ENCODE data around the gene PDLIM3.

The PDLIM3 gene

DNA sequence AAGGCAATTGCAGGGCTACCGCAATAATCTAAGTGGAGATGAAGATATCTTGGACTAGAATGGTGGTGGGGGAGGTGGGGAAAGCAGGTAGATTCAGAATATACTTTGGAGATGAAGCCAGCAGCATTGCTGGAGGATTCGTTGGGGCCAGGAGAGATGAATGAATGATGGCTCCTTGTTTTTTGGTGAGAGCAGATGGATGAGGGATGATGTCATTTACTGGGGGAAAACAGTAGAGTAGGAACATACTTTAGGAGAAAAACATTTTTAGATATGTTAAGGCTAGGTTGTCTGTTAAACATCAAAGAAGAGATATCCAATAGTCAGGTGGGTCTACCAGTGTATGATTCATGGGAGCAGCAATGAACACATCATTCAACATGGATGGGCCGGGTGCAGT lies 69.6 kb downstream of the PDLIM3 start:
- TF ChIP-seq, protein P1, sequence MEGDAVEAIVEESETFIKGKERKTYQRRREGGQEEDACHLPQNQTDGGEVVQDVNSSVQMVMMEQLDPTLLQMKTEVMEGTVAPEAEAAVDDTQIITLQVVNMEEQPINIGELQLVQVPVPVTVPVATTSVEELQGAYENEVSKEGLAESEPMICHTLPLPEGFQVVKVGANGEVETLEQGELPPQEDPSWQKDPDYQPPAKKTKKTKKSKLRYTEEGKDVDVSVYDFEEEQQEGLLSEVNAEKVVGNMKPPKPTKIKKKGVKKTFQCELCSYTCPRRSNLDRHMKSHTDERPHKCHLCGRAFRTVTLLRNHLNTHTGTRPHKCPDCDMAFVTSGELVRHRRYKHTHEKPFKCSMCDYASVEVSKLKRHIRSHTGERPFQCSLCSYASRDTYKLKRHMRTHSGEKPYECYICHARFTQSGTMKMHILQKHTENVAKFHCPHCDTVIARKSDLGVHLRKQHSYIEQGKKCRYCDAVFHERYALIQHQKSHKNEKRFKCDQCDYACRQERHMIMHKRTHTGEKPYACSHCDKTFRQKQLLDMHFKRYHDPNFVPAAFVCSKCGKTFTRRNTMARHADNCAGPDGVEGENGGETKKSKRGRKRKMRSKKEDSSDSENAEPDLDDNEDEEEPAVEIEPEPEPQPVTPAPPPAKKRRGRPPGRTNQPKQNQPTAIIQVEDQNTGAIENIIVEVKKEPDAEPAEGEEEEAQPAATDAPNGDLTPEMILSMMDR (IDR thresholded peaks at IDR 0.05; ENCODE audit: borderline replicate concordance, insufficient read depth, low read depth, low read length), result no peak
- no peak overlapping the region for H3K4me3 ChIP-seq (ENCODE audit: low read depth, low read length)

DNA sequence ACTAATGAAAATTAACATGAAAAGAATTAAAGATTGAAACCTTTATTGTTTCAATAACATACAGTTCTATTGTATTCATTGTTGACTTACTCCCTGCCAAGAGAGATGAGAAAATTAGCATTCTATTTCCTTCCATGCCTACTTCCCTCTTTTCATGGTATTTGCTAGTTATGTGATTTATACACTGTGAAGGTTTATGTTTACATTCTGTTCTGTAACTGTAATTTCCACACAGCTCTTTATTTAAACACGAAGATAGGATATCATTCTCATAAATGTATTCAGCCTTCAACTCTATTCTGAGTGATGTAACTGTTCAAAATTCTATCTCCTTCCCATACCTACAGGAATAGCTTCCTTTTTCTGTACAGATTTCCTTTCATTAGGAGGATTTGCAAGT lies 70.4 kb downstream of the PDLIM3 start:
- TF ChIP-seq, protein P1 (IDR thresholded peaks at IDR 0.05; ENCODE audit: borderline replicate concordance, insufficient read depth, low read depth, low read length), result no peak
- H3K4me3 ChIP-seq (ENCODE audit: low read depth, low read length), result no peak overlapping the region

DNA sequence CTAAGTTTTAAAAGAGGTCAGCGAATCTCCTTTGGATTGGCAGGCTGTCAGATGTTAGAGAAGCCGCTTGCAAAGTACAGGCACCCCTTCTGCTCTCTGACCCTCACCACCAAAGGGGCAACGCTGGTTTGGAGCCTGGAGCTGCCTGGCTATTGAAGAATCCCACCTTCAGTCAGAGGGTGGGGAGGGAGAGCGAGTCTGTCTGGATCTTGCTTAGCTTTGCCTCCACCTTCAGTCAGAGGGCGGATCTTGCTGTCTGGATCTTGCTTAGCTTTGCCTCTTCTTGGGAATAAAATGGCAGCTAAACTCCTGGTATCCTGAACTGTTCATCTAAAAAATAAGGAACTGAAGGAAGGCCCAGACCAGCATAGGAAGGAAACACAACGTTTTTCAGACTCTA lies 71.1 kb downstream of the PDLIM3 start:
- no peak overlapping the region for H3K4me3 ChIP-seq (ENCODE audit: low read depth, low read length)
- TF ChIP-seq, protein P1 (IDR thresholded peaks at IDR 0.05; ENCODE audit: borderline replicate concordance, insufficient read depth, low read depth, low read length), result no peak

DNA sequence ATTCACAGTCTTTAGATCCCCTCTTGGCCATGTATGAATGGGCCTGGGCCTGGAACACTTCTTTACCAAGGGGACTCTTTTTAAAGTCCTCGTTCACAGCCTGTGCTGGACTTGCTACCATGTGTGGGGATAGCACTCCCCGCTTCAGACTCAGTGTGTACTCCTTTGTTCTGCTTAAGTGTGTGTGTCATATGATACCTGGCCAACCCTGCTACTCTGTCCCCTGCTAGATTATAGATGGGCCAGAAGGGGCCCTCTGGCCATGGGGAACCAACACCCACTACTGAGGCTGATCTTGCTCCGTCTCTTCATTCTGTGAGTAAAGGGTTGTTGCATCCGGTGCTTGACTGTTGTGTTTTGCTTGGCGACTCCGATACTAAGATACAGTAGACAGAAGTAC lies 71.8 kb downstream of the PDLIM3 start:
- no peak overlapping the region for H3K4me3 ChIP-seq (ENCODE audit: low read depth, low read length)
- TF ChIP-seq, protein P1 (IDR thresholded peaks at IDR 0.05; ENCODE audit: borderline replicate concordance, insufficient read depth, low read depth, low read length), result no peak

DNA sequence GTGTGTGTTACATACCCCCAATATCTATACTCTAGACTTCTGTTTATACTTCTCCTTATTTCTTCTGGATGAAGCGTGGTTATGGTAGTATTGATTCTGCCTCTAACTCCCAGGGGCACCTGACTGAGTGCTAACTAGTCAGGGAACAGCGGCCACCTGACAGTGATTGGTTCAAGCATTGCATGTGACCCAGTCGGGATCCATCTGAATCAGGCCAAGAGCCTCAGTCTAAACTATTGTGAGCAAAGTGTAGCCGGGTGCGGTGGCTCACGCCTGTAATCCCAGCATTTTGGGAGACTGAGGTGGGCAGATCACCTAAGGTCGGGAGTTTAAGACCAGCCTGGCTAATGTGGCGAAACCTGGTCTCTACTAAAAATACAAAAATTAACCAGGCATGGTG lies 73.7 kb downstream of the PDLIM3 start:
- no peak overlapping the region for H3K4me3 ChIP-seq (ENCODE audit: low read depth, low read length)
- TF ChIP-seq, protein P1 (IDR thresholded peaks at IDR 0.05; ENCODE audit: borderline replicate concordance, insufficient read depth, low read depth, low read length), result no peak

DNA sequence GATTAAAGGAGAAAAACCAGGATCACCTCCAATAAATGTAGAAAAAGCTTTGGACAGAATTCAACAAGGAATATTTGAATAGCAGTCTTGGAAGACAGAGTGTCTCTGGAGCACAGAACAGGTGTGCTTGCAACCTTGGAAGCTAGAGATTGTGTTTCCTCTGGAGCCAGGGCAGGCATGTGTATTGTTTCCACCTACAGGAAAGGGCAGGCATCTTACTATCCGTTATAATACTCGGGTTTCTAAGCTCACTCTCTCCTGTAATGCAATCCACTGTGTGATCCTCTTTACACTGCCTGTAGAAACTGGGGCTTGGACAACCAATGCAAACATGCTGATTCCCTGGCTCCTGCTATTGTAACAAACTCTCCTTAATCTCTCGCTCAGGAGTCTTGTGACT lies 78.2 kb downstream of the PDLIM3 start:
- TF ChIP-seq, protein P1 (IDR thresholded peaks at IDR 0.05; ENCODE audit: borderline replicate concordance, insufficient read depth, low read depth, low read length), result no peak
- H3K4me3 ChIP-seq (ENCODE audit: low read depth, low read length), result no peak overlapping the region

DNA sequence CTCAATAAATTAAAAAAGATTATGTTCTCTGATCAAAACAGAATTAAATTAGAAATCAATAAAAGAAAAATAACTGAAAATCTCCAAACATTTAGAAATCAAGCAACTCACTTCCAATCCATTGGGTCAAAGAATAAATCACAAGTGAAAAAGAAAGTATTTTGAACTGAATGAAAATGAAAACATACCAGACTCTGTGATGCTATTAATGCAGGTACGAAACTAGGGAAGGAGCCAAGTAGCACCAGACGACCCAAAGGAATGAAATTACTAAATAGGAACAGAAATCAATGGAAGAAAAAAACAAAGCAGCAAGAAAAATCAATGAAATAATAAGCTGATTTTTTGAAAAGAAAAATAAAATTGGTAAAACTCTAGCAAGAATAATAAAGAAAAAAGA lies 79.2 kb downstream of the PDLIM3 start:
- H3K4me3 ChIP-seq (ENCODE audit: low read depth, low read length), result no peak overlapping the region

More for the DNA sequence above, 79.2 kb downstream of the PDLIM3 start:
- TF ChIP-seq, protein P1 (IDR thresholded peaks at IDR 0.05; ENCODE audit: borderline replicate concordance, insufficient read depth, low read depth, low read length), result no peak
